DMS53 (cell line): ENCODE measurements around the gene USP53.
"Not testable (repeated sequence)": the region's sequence is repeated elsewhere in the genome, so short reads cannot be mapped to it uniquely, and the experiment has no call there.

Source experiments
- DNase-seq: peaks from one replicate; lab custom pipeline; 2025; lab: John Stamatoyannopoulos, UW

The USP53 gene

GRCh38 chr4:119315036-119315435 lies 102.5 kb downstream of the USP53 start:
- DNase-seq = no peak

- DNase-seq = no peak
These were observed 105.5 kb downstream of the USP53 start for GRCh38 chr4:119317990-119318389.

DNA sequence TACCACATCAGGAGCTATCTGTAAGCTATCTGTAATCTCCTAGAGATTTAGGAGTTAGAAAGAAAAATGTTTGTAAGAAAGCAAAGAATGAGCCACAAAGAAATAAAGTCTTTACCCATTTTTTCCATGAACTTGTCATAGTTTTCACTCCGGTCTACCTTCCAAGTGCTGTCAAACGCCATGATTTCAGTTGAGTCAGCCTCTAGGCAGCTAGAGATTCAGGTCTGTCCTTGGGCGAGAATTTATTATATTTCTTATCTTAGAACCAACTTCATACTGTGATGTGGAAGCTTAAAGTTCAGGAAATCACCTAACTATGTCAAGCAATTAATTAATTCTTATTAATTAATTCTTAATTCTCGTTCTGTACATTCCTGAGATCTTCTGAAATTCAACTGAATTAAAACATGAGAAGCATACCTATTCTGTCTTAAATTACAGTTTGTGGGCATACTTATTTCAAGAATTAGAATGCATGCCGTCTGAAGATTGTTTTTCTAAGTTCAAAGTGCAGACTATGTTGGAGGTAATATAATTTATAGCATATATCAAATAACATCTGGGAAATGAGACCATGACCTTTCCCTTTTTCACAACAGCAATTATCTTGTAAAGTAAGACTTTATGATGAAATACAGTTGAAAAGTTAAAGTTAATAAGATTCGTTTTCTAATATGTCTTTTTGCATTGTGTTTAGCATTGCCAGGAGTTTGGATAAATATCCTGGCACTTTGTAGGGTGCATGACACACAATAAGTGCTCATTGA lies 109.6 kb downstream of the USP53 start, which contains the start of gene FABP2:
Gene FABP2 (minus strand): TSS at position 218 of the 767 bp plus-strand sequence. CDS start 36 bp downstream, at position 182.
- DNase-seq = no peak

DNA sequence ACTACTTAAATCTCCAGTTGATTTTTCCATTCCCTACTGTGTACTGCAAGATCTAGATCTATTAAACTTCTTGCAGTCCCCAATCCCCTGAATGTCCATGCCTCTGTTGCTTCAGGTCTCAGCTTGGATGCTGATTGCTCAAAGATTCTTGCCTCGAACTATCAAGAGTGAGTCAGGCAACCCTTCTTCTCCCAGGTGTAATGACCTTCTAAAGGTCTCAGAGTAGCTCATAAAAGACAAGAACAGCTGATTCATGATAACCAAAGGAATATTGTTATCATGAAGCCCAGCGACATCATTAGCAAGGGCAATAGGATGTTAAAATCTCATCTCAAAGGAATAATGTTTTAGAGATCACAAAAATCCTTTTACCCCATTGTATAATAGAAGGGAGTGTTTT lies 116.2 kb downstream of the USP53 start:
- no peak for DNase-seq

DNA sequence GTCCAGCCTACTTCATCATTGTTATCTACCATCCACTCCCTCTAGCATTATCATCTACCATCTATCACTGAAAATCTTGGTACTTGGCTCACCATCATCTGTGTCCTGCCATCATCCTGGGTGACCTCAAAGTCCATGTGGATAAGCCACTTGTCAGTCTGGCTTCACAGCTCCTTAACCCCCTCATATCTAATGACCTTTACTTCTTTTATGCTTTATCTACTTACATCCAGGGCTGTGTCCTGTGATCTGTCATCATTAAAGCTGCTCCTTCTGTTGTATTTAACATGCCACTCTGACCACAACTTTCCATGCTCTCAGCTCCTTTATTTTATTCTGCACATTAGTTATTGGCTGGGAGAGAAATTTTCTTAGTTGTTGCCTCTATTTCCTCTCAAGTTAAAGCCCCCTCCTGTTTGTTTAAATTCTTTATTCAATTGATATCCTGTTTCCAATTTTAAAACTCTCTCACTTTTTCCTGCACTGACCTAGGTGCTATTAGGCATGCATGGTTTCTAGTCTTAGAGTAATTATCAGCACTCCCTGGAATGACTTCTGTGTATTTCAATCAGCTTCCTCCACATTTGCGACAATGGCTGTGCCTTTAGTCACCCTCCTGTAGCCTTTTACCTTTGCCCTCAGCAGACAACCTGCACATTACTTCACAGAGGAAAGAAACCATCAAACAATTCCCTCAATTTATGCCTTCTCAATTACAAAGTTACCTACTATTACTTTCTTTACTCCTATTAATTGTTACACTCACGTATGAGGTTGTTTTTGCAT lies 117.5 kb downstream of the USP53 start:
- DNase-seq = no peak

- not testable (repeated sequence) for DNase-seq
These were observed 123.9 kb downstream of the USP53 start for GRCh38 chr4:119336332-119336979.

DNA sequence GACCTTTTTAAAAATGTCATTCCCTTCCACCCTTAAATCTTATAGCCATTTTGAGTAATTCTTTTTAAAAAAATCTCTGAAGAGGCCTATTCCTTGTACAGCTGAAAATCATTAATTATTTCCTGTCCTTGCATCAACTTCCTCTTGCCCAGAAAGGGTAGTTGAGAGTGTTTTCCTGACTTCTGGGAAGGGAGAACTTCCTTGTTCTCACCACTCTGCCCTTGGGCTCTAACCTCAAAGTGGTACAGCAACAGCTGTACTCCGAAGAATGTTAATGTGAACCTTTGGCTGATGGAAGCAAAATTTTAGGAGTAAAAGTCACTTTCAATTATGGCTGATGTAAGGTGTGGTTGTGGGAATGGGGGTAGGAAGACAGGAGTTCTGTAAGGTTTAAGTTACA lies 124.5 kb downstream of the USP53 start:
- no peak for DNase-seq

- DNase-seq = peak; percentile 21
These were observed 127.4 kb downstream of the USP53 start for GRCh38 chr4:119339895-119340294.

GRCh38 chr4:119343293-119343692 lies 130.8 kb downstream of the USP53 start:
- DNase-seq = not testable (repeated sequence)
